Endodermal cell (in vitro differentiated cells): ENCODE data around the gene CALB2. TPM values are rescaled to one million over a fixed set of nuclear protein-coding genes. Genes with fewer than 3 reads are reported as not detected.

Experiments used
- DNase-seq: peaks from one replicate; pipeline ENCODE4 v3.0.0-alpha.2; 2017
- H3K27ac ChIP-seq: 2 replicates; pipeline ENCODE4 v1.5.1; 2013; ENCODE audit warnings: mild to moderate bottlenecking, low read depth, low read length, moderate library complexity
- H3K27me3 ChIP-seq: 2 replicates; pipeline ENCODE4 v1.6.1; 2013; ENCODE audit warnings: mild to moderate bottlenecking, low read length, moderate library complexity; ENCODE audit not compliant: insufficient read depth, control insufficient read depth, poor library complexity, severe bottlenecking
- H3K36me3 ChIP-seq: 2 replicates; pipeline ENCODE4 v1.7.0; 2013; ENCODE audit warnings: mild to moderate bottlenecking, low read length, moderate library complexity; ENCODE audit not compliant: control insufficient read depth, insufficient read depth
- H3K4me1 ChIP-seq: one replicate; pipeline ENCODE4 v1.7.0; 2013; ENCODE audit warnings: low read length; ENCODE audit not compliant: control insufficient read depth, insufficient read depth
- H3K4me3 ChIP-seq: 2 replicates; pipeline ENCODE4 v1.5.1; 2013; ENCODE audit warnings: mild to moderate bottlenecking, low read length, moderate library complexity
- H3K9ac ChIP-seq: 2 replicates; pipeline ENCODE4 v1.6.1; 2013; ENCODE audit warnings: mild to moderate bottlenecking, low read length, moderate library complexity; ENCODE audit not compliant: poor library complexity, severe bottlenecking; ENCODE audit errors: extremely low read depth
- H3K9me3 ChIP-seq: 2 replicates; pipeline ENCODE4 v1.6.1; 2013; ENCODE audit warnings: mild to moderate bottlenecking, low read length, moderate library complexity; ENCODE audit not compliant: control insufficient read depth
- H3K27ac Mint-ChIP-seq: 2 replicates; pipeline ENCODE4 v1.8.0; 2020; ENCODE audit warnings: mixed read lengths
- H3K27me3 Mint-ChIP-seq: 2 replicates; pipeline ENCODE4 v1.8.0; 2021; ENCODE audit warnings: mild to moderate bottlenecking, mixed read lengths; ENCODE audit not compliant: insufficient read depth
- H3K36me3 Mint-ChIP-seq: 2 replicates; pipeline ENCODE4 v1.8.0; 2020; ENCODE audit warnings: low read depth, mixed read lengths
- H3K4me1 Mint-ChIP-seq: 2 replicates; pipeline ENCODE4 v1.8.0; 2020; ENCODE audit warnings: mixed read lengths
- H3K4me3 Mint-ChIP-seq: 2 replicates; pipeline ENCODE4 v1.8.0; 2020; ENCODE audit warnings: mild to moderate bottlenecking, moderate library complexity, mixed read lengths
- H3K9me3 Mint-ChIP-seq: 2 replicates; pipeline ENCODE4 v1.8.0; 2020; ENCODE audit warnings: mild to moderate bottlenecking, mixed read lengths
- CTCF ChIP-seq: fragments of 200-600 bp; sonication (generic); conservative IDR thresholded peaks from 2 replicates; pipeline ENCODE4 v1.5.0; 2021; ENCODE audit warnings: antibody characterized with exemption, mild to moderate bottlenecking
- WGBS, 2 experiments: methylation state at CpG; one replicate each; pipeline versions ENCODE4 v1.1.5 to v1.1.7; 2013; ENCODE audit warnings: missing lambda C conversion rate in 2 of 2, mixed read lengths in 1 of 2; ENCODE audit not compliant: insufficient coverage in 1 of 2, insufficient read length in 1 of 2; 5-methylcytosine and 5-hydroxymethylcytosine counted together
- total RNA-seq, 2 donors: library from RNA; stranded (reverse); fragmentation: NEBNext Ultra II Directional in 1 of 2; extraction: Animal tissue kit (Norgen Biotek cat#: 25700) in 1 of 2; gene quantifications; 2 replicates in 1 of 2; 3 replicates in 1 of 2; pipeline ENCODE4 v1.2.1, GENCODE V29; 2021

The CALB2 gene
- total RNA-seq, 2 donors from 2014 or later = 1.8 TPM; not detected in 1

- Histone ChIP-seq H3K9me3 (no peaks in the 10 kb centered on the region), H3K36me3 (no peaks in the 10 kb centered on the region), H3K4me1 (peaks cover 15% of the 10 kb centered on the region), H3K9ac (no peak overlapping the region), H3K27ac (no peak overlapping the region), H3K4me3 (peak overlapping the region; percentile 17), H3K27me3 (peaks cover 8% of the 10 kb centered on the region)
- no peak overlapping the region for H3K27ac Mint-ChIP-seq
- H3K9me3 Mint-ChIP-seq = no peaks in the 10 kb centered on the region
- TF ChIP-seq CTCF = no peak
- no peak overlapping the region for H3K4me3 Mint-ChIP-seq
- H3K4me1 Mint-ChIP-seq = peaks cover 10% of the 10 kb centered on the region
- 67 to 82% methylated on average over 6 of the region's 6 CpGs for WGBS, 2 experiments
- DNase-seq = no peak
- peaks cover 44% of the 10 kb centered on the region for H3K27me3 Mint-ChIP-seq
- H3K36me3 Mint-ChIP-seq = no peaks in the 10 kb centered on the region
These were observed 72.2 kb downstream of the CALB2 start for GRCh38 chr16:71430744-71431143.

GRCh38 chr16:71431176-71431575 is 72.7 kb downstream of the CALB2 start:
- TF ChIP-seq CTCF = no peak
- H3K9ac ChIP-seq = no peak overlapping the region
- Mint-ChIP-seq H3K4me3 (no peak overlapping the region), H3K36me3 (no peaks in the 10 kb centered on the region), H3K27me3 (peaks cover 40% of the 10 kb centered on the region), H3K27ac (no peak overlapping the region), H3K4me1 (peaks cover 10% of the 10 kb centered on the region), H3K9me3 (no peaks in the 10 kb centered on the region)
- H3K4me1 ChIP-seq = peaks cover 15% of the 10 kb centered on the region
- no peaks in the 10 kb centered on the region for H3K36me3 ChIP-seq
- H3K27me3 ChIP-seq = peaks cover 13% of the 10 kb centered on the region
- H3K4me3 ChIP-seq = peak overlapping the region; percentile 17
- H3K27ac ChIP-seq = no peak overlapping the region
- no peaks in the 10 kb centered on the region for H3K9me3 ChIP-seq
- 79 to 94% methylated on average over 8 to 14 of the region's 14 CpGs for WGBS, 2 experiments
- no peak for DNase-seq

GRCh38 chr16:71431991-71432390 is 73.5 kb downstream of the CALB2 start:
- peaks cover 14% of the 10 kb centered on the region for H3K27me3 ChIP-seq
- Mint-ChIP-seq H3K4me1 (peaks cover 6% of the 10 kb centered on the region), H3K36me3 (no peaks in the 10 kb centered on the region), H3K4me3 (no peak overlapping the region), H3K27ac (no peak overlapping the region), H3K27me3 (peaks cover 41% of the 10 kb centered on the region), H3K9me3 (no peaks in the 10 kb centered on the region)
- H3K9me3 ChIP-seq = no peaks in the 10 kb centered on the region
- no peak for DNase-seq
- H3K27ac ChIP-seq = no peak overlapping the region
- 88 to 100% methylated on average over 2 to 9 of the region's 9 CpGs for WGBS, 2 experiments
- peaks cover 15% of the 10 kb centered on the region for H3K4me1 ChIP-seq
- no peak overlapping the region for H3K9ac ChIP-seq
- H3K4me3 ChIP-seq = no peak overlapping the region
- TF ChIP-seq CTCF = no peak
- H3K36me3 ChIP-seq = no peaks in the 10 kb centered on the region
